ENCODE data around the gene TSPAN16.

DNA sequence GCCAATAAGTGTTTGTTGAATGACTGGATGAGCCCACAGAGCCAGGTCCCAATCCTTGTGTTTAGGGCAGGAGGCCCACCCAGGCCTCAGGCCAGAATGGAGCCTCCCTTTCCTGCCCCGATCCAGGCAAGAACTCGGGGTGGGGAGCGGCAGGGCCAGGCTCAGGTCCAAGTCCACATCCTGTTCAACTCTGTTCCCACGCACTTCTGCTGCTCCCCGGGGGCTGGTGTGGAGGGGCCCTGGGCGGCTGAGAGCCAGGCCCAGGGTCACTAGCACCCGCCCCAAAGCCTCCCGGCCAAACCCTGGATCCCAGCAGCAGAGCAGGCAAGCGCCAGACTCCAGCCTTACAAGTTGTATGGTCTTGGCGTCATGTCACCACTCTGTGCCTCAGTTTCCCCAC lies 48.6 kb upstream of the TSPAN16 start:
- TF ChIP-seq, protein P1, sequence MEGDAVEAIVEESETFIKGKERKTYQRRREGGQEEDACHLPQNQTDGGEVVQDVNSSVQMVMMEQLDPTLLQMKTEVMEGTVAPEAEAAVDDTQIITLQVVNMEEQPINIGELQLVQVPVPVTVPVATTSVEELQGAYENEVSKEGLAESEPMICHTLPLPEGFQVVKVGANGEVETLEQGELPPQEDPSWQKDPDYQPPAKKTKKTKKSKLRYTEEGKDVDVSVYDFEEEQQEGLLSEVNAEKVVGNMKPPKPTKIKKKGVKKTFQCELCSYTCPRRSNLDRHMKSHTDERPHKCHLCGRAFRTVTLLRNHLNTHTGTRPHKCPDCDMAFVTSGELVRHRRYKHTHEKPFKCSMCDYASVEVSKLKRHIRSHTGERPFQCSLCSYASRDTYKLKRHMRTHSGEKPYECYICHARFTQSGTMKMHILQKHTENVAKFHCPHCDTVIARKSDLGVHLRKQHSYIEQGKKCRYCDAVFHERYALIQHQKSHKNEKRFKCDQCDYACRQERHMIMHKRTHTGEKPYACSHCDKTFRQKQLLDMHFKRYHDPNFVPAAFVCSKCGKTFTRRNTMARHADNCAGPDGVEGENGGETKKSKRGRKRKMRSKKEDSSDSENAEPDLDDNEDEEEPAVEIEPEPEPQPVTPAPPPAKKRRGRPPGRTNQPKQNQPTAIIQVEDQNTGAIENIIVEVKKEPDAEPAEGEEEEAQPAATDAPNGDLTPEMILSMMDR (conservative IDR thresholded peaks at IDR 0.05; ENCODE audit: low read depth, low read length): no peak
- TF ChIP-seq EZH2 (IDR thresholded peaks at IDR 0.05; ENCODE audit: borderline replicate concordance, low read depth, low read length, poor library complexity, severe bottlenecking): no peak
